ENCODE data around the gene CLPTM1. TPM values are rescaled to one million over a fixed set of nuclear protein-coding genes. Genes with fewer than 3 reads are reported as not detected.

CLPTM1 gene
- total RNA-seq, 1 experiment from 2014 or later: 82.0 TPM

DNA sequence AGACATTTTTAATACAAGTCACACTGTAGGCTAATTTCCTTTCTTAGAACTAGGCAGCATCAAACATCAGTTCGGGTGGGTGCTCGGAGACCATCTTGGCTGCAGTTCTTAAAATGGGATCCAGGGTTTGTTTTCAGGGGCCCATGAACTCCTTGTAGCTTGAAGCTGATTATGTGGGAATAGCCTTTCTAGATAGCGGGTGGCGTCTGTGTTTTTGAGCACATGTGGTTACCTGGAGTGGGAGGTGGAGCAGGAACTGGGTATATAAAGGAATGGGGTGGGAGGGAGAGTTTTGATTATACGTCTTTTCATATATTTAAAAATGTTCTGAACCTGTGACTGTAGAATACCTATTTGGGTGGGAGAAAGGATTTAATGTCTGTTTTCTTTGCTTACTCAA lies 12.9 kb downstream of the CLPTM1 start:
- Histone ChIP-seq H3K4me2 (ENCODE audit: insufficient read depth, insufficient read length, low read length) (no peak overlapping the region), H3K23me2 (ENCODE audit: insufficient read length, low read depth, low read length, poor library complexity, severe bottlenecking) (no peaks in the 10 kb centered on the region), H2BK12ac (ENCODE audit: insufficient read length, low read depth, low read length) (no peak overlapping the region), H3K4me1 (ENCODE audit: insufficient read depth, low read length) (no peaks in the 10 kb centered on the region), H2BK20ac (ENCODE audit: low read depth, low read length, poor library complexity, severe bottlenecking) (no peak overlapping the region), H3K27me3 (ENCODE audit: insufficient read depth, low read length) (no peaks in the 10 kb centered on the region), H4K5ac (ENCODE audit: insufficient read length, low read depth, low read length) (no peak overlapping the region), H3K79me2 (ENCODE audit: insufficient read depth, low read length) (no peaks in the 10 kb centered on the region), H3K79me1 (ENCODE audit: insufficient read depth, low read depth, low read length, poor library complexity, severe bottlenecking) (no peaks in the 10 kb centered on the region), H2BK15ac (ENCODE audit: low read depth, low read length) (no peak overlapping the region), H3T11ph (ENCODE audit: low read length) (no peak overlapping the region), H2AK5ac (ENCODE audit: insufficient read length, low read length) (no peak overlapping the region), H3K9ac (ENCODE audit: extremely low read depth, insufficient read length, low read length) (no peak overlapping the region), H3K23ac (ENCODE audit: insufficient read length, low read depth, low read length) (no peak overlapping the region), H2AFZ (ENCODE audit: low read length) (no peak overlapping the region), H3K27ac (ENCODE audit: insufficient read length, low read depth, low read length) (no peak overlapping the region), H4K91ac (ENCODE audit: insufficient read length, low read depth, low read length) (no peak overlapping the region), H3K56ac (ENCODE audit: insufficient read length, low read depth, low read length) (no peak overlapping the region), H3K9me3 (ENCODE audit: control insufficient read depth, low read depth, low read length) (no peaks in the 10 kb centered on the region), H3K18ac (ENCODE audit: insufficient read length, low read depth, low read length) (no peak overlapping the region), H2BK120ac (ENCODE audit: low read depth, low read length, poor library complexity, severe bottlenecking) (no peak overlapping the region), H4K20me1 (ENCODE audit: control insufficient read depth, insufficient read depth, insufficient read length) (no peaks in the 10 kb centered on the region), H3K14ac (ENCODE audit: insufficient read depth, low read length) (no peak overlapping the region), H4K8ac (replicated peaks; ENCODE audit: insufficient read length, low read depth, low read length) (no peak overlapping the region), H2BK5ac (ENCODE audit: insufficient read length, low read length) (no peak overlapping the region), H3K4ac (ENCODE audit: low read depth, low read length) (no peak overlapping the region)
- Mint-ChIP-seq H3K4me3 (no peak overlapping the region), H3K9me3 (no peaks in the 10 kb centered on the region), H3K27ac (0 out of 7 replicates have a peak overlapping the region, but pooled peaks of 1 of the 3 experiments have one; percentile 93), H3K4me1 (no peaks in the 10 kb centered on the region), H3K27me3 (ENCODE audit: low read depth) (no peaks in the 10 kb centered on the region), H3K36me3 (ENCODE audit: insufficient read depth in 1 of 3, low read depth in 3 of 3) (peaks cover 9 to 38% (median 29%) of the 10 kb centered on the region in 3 experiments; a peak in 6 of 7 replicates)
- 100% methylated on average over 1 of the region's 5 CpGs for WGBS (ENCODE audit: extremely low coverage, insufficient read length, low lambda C conversion rate)
- TF ChIP-seq, protein P1, sequence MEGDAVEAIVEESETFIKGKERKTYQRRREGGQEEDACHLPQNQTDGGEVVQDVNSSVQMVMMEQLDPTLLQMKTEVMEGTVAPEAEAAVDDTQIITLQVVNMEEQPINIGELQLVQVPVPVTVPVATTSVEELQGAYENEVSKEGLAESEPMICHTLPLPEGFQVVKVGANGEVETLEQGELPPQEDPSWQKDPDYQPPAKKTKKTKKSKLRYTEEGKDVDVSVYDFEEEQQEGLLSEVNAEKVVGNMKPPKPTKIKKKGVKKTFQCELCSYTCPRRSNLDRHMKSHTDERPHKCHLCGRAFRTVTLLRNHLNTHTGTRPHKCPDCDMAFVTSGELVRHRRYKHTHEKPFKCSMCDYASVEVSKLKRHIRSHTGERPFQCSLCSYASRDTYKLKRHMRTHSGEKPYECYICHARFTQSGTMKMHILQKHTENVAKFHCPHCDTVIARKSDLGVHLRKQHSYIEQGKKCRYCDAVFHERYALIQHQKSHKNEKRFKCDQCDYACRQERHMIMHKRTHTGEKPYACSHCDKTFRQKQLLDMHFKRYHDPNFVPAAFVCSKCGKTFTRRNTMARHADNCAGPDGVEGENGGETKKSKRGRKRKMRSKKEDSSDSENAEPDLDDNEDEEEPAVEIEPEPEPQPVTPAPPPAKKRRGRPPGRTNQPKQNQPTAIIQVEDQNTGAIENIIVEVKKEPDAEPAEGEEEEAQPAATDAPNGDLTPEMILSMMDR (conservative IDR thresholded peaks at IDR 0.05): no peak
- DNase-seq: no peak
